ENCODE measurements around the gene CRTC1.

The CRTC1 gene

GRCh38 chr19:18772620-18773587 lies 89.4 kb downstream of the CRTC1 start:
- no peak for TF ChIP-seq ZFP3 (CRISPR knock-in tag; IDR thresholded peaks at IDR 0.05)
- no peak for TF ChIP-seq OSR1 (CRISPR knock-in tag; IDR thresholded peaks at IDR 0.05)
- no peak for TF ChIP-seq ZNF8 (CRISPR knock-in tag; IDR thresholded peaks at IDR 0.05)
- TF ChIP-seq ZNF565 (CRISPR knock-in tag; conservative IDR thresholded peaks at IDR 0.05; ENCODE audit: low read depth): no peak
- no peak for TF ChIP-seq ISL1 (CRISPR knock-in tag; IDR thresholded peaks at IDR 0.05)
- TF ChIP-seq PPARA (CRISPR knock-in tag; IDR thresholded peaks at IDR 0.05; ENCODE audit: borderline replicate concordance): no peak
- no peak for TF ChIP-seq CSRNP3 (CRISPR knock-in tag; IDR thresholded peaks at IDR 0.05)
- no peak for TF ChIP-seq PATZ1 (CRISPR knock-in tag; IDR thresholded peaks at IDR 0.05; ENCODE audit: borderline replicate concordance)
- no peak for TF ChIP-seq CSDC2 (CRISPR knock-in tag; IDR thresholded peaks at IDR 0.05)
- ATAC-seq: no peak

- no peak for TF ChIP-seq CSRNP3 (CRISPR knock-in tag; IDR thresholded peaks at IDR 0.05)
- no peak for TF ChIP-seq ZNF70 (CRISPR knock-in tag; IDR thresholded peaks at IDR 0.05)
- TF ChIP-seq PATZ1 (CRISPR knock-in tag; IDR thresholded peaks at IDR 0.05; ENCODE audit: borderline replicate concordance): no peak
- ATAC-seq: no peak
These were observed 90.2 kb downstream of the CRTC1 start for GRCh38 chr19:18773682-18774081.

GRCh38 chr19:18774107-18774506 lies 90.6 kb downstream of the CRTC1 start:
- no peak for ATAC-seq
- TF ChIP-seq RARB (CRISPR knock-in tag; IDR thresholded peaks at IDR 0.05): no peak
- TF ChIP-seq TOX (CRISPR knock-in tag; IDR thresholded peaks at IDR 0.05; ENCODE audit: borderline replicate concordance): no peak
- no peak for TF ChIP-seq CSRNP3 (CRISPR knock-in tag; IDR thresholded peaks at IDR 0.05)

GRCh38 chr19:18774782-18775444 lies 91.4 kb downstream of the CRTC1 start:
- no peak for TF ChIP-seq TCF4 (CRISPR knock-in tag; IDR thresholded peaks at IDR 0.05; ENCODE audit: borderline replicate concordance)
- no peak for TF ChIP-seq PPARA (CRISPR knock-in tag; IDR thresholded peaks at IDR 0.05; ENCODE audit: borderline replicate concordance)
- TF ChIP-seq SNAI2 (CRISPR knock-in tag; IDR thresholded peaks at IDR 0.05): no peak
- TF ChIP-seq CSRNP3 (CRISPR knock-in tag; IDR thresholded peaks at IDR 0.05): no peak
- TF ChIP-seq BACH2 (CRISPR knock-in tag; IDR thresholded peaks at IDR 0.05; ENCODE audit: borderline replicate concordance): no peak
- TF ChIP-seq ZNF70 (CRISPR knock-in tag; IDR thresholded peaks at IDR 0.05): no peak
- no peak for TF ChIP-seq ZFP30 (CRISPR knock-in tag; IDR thresholded peaks at IDR 0.05)
- no peak for TF ChIP-seq ZFP3 (CRISPR knock-in tag; IDR thresholded peaks at IDR 0.05)
- TF ChIP-seq GLIS3 (CRISPR knock-in tag; IDR thresholded peaks at IDR 0.05): no peak
- TF ChIP-seq ISL1 (CRISPR knock-in tag; IDR thresholded peaks at IDR 0.05): no peak
- no peak for TF ChIP-seq ZNF565 (CRISPR knock-in tag; conservative IDR thresholded peaks at IDR 0.05; ENCODE audit: low read depth)
- TF ChIP-seq TOX (CRISPR knock-in tag; IDR thresholded peaks at IDR 0.05; ENCODE audit: borderline replicate concordance): no peak
- TF ChIP-seq ZC3H10 (CRISPR knock-in tag; IDR thresholded peaks at IDR 0.05): no peak
- no peak for TF ChIP-seq PATZ1 (CRISPR knock-in tag; IDR thresholded peaks at IDR 0.05; ENCODE audit: borderline replicate concordance)
- ATAC-seq: no peak

All from SK-N-SH treated with all-trans-retinoic acid at 6 μM for 48 hours (cell line).